NT2/D1 (cell line): ENCODE data around the gene RAP2B.

Experiments
- SUZ12 ChIP-seq: IDR thresholded peaks from 2 replicates; pipeline ENCODE4 v1.6.1; 2011; ENCODE audit not compliant: insufficient read length, insufficient read depth; ENCODE audit errors: extremely low read depth
- YY1 ChIP-seq: IDR thresholded peaks from 2 replicates; pipeline ENCODE4 v1.6.1; 2011; ENCODE audit not compliant: insufficient read length, insufficient read depth
- ZNF274 ChIP-seq: IDR thresholded peaks from 2 replicates; pipeline ENCODE4 v1.6.1; 2011; ENCODE audit warnings: mild to moderate bottlenecking, low read depth, low read length

DNA sequence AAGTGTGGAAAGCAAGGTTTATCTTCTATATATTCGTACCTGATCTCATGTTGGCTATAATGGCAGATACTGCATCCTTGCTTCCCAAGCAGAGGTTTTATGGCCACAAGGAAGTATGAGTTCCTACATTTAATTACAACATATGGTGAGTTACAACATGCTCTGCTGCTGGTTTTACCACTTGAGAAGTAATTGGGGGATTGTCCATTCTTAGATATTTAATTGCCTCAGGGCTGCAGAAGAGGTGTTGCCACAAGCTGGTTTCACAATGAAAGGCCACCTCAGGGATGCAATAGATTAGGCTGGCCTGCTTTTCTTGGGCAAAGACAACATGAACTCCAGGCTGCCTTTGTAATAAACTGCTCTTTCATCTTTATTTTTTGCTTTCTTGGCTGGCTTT lies 48.6 kb downstream of the RAP2B start:
- TF ChIP-seq ZNF274 (no peak), SUZ12 (no peak), YY1 (no peak)
